Neural progenitor cell (in vitro differentiated cells): ENCODE measurements around the gene LMTK2.

Source experiments
- CTCF ChIP-seq: fragments of 200-600 bp; sonication (generic); IDR thresholded peaks from 2 replicates; pipeline ENCODE4 v1.5.1; 2017; ENCODE audit warnings: antibody characterized with exemption, mild to moderate bottlenecking
- EZH2 ChIP-seq: fragments of 200-600 bp; sonication (generic); IDR thresholded peaks from 2 replicates; pipeline ENCODE4 v1.6.1; 2017; ENCODE audit warnings: antibody characterized with exemption, mild to moderate bottlenecking, moderate library complexity
- EZH2phosphoT487 ChIP-seq: fragments of 200-600 bp; sonication (generic); IDR thresholded peaks from 2 replicates; pipeline ENCODE4 v1.6.1; 2017; ENCODE audit warnings: antibody characterized with exemption

DNA sequence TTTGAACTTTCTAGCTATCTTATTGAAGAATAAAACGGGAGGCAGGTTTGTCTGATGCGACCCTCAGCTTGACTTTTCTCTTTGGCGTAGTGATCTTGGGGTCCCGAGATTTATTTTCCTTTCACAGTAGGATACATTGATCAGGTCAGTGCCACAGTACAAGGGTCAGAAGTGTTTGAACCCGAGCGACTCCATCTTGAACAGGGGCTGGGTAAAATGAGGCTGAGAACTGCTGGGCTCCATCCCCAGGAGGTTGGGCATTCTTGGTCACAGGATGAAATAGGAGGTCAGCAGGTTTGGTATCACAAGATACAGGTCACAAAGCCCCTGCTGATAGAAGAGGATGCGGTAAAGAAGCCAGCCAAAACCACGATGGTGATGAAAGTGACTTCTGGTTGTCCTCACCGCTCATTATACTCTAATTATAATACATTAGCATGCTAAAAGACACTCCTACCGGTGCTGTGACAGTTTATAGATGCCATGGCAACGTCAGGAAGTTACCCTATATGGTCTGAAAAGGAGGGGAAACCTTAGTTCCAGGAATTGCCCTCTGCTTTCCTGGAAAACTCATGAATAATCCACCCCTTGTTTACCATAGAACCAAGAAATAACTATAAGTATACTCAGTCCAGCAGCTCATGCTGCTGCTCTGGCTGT, 148.4 kb downstream of the LMTK2 start:
- TF ChIP-seq CTCF = no peak
- TF ChIP-seq EZH2 = no peak
- no peak for TF ChIP-seq EZH2phosphoT487
